Neural cell (in vitro differentiated cells): Measurements from ENCODE around the gene CBR4.

ENCODE experiments used
- CTCF ChIP-seq: fragments of 450-650 bp; IDR thresholded peaks from 2 replicates; pipeline ENCODE4 v1.5.1; 2014; ENCODE audit warnings: antibody characterized with exemption, mild to moderate bottlenecking, moderate library complexity; ENCODE audit not compliant: poor library complexity, severe bottlenecking
- EZH2 ChIP-seq: fragments of 200-600, 300-800 bp; shearing (Covaris generic), sonication (generic); IDR thresholded peaks from 2 replicates; pipeline ENCODE4 v1.6.1; 2014; ENCODE audit warnings: antibody characterized with exemption, low read length, borderline replicate concordance, mild to moderate bottlenecking; ENCODE audit not compliant: insufficient read depth, poor library complexity, severe bottlenecking

- TF ChIP-seq CTCF, result no peak
- TF ChIP-seq EZH2, result no peak
Observed at GRCh38 chr4:169040559-169041261, 30.7 kb upstream of the CBR4 start.
